GM12891 (cell line): Measurements from ENCODE around the gene MAD1L1.
A peak's percentile ranks its signal among the peaks of the same experiment; 100 is the strongest.

Experiments used
- DNase-seq: peaks from one replicate; pipeline ENCODE4 v3.0.0; 2011; ENCODE audit warnings: low spot score; ENCODE audit not compliant: insufficient read length
- FAIRE-seq: peaks from 2 replicates; lab custom pipeline; 2011; peaks lifted over from hg19 to GRCh38; lab: Jason Lieb, UNC
- PAX5 ChIP-seq: IDR thresholded peaks from 2 replicates; pipeline ENCODE4 v1.6.1; 2011; ENCODE audit warnings: low read length, moderate library complexity, mild to moderate bottlenecking; ENCODE audit not compliant: insufficient read depth, severe bottlenecking
- POLR2A ChIP-seq: IDR thresholded peaks from 2 replicates; pipeline ENCODE4 v1.6.1; 2011; ENCODE audit warnings: low read depth, low read length, control low read depth
- POLR2AphosphoS5 ChIP-seq: IDR thresholded peaks from 2 replicates; pipeline ENCODE4 v1.6.1; 2011; ENCODE audit warnings: low read depth, low read length, control low read depth
- POU2F2 ChIP-seq: IDR thresholded peaks from 2 replicates; pipeline ENCODE4 v1.6.1; 2011; ENCODE audit warnings: low read depth, mild to moderate bottlenecking, control low read depth, low read length, moderate library complexity
- SPI1 ChIP-seq: IDR thresholded peaks from 2 replicates; pipeline ENCODE4 v1.6.1; 2011; ENCODE audit warnings: low read depth, low read length, control low read depth
- TAF1 ChIP-seq: IDR thresholded peaks from 2 replicates; pipeline ENCODE4 v1.6.1; 2011; ENCODE audit warnings: low read depth, low read length, control low read depth

Gene MAD1L1

GRCh38 chr7:2032030-2032875 lies 200.5 kb downstream of the MAD1L1 start:
- FAIRE-seq: no peak

GRCh38 chr7:2031451-2031845 lies 201.3 kb downstream of the MAD1L1 start:
- TF ChIP-seq POU2F2: no peak
- TF ChIP-seq PAX5: no peak
- no peak for TF ChIP-seq POLR2AphosphoS5
- no peak for TF ChIP-seq SPI1
- no peak for TF ChIP-seq TAF1
- TF ChIP-seq POLR2A: no peak
- FAIRE-seq: peak; percentile 47
- no peak for DNase-seq

More at GRCh38 chr7:2032030-2032875, 200.5 kb downstream of the MAD1L1 start:
- TF ChIP-seq POLR2A (no peak), POLR2AphosphoS5 (no peak), SPI1 (no peak), PAX5 (no peak), POU2F2 (no peak), TAF1 (no peak)
- DNase-seq: no peak

- TF ChIP-seq TAF1: no peak
- TF ChIP-seq POLR2AphosphoS5: no peak
- FAIRE-seq (no peak), DNase-seq (no peak)
These were observed 202.0 kb downstream of the MAD1L1 start for GRCh38 chr7:2030475-2031450.

- DNase-seq (no peak), FAIRE-seq (no peak)
- TF ChIP-seq POLR2A (no peak), TAF1 (no peak), PAX5 (no peak), POU2F2 (no peak), POLR2AphosphoS5 (no peak), SPI1 (no peak)
These were observed 202.8 kb downstream of the MAD1L1 start for GRCh38 chr7:2029936-2030335.

GRCh38 chr7:2029211-2029905 lies 203.4 kb downstream of the MAD1L1 start:
- DNase-seq (no peak), FAIRE-seq (no peak)
- TF ChIP-seq PAX5 (no peak), TAF1 (no peak), POU2F2 (no peak), POLR2A (no peak), POLR2AphosphoS5 (no peak), SPI1 (no peak)

GRCh38 chr7:2028733-2029132 lies 204.0 kb downstream of the MAD1L1 start:
- FAIRE-seq: no peak
- TF ChIP-seq POLR2AphosphoS5 (no peak), SPI1 (no peak), POLR2A (no peak), TAF1 (no peak), POU2F2 (no peak), PAX5 (no peak)

GRCh38 chr7:2025188-2025587 lies 207.6 kb downstream of the MAD1L1 start:
- DNase-seq (no peak), FAIRE-seq (no peak)
- TF ChIP-seq POLR2A (no peak), PAX5 (no peak), POLR2AphosphoS5 (no peak), SPI1 (no peak), POU2F2 (no peak), TAF1 (no peak)

More at GRCh38 chr7:2028733-2029132, 204.0 kb downstream of the MAD1L1 start:
- DNase-seq: no peak

- no peak for TF ChIP-seq PAX5
- TF ChIP-seq POU2F2: no peak
- no peak for TF ChIP-seq SPI1
- TF ChIP-seq POLR2AphosphoS5: no peak
- no peak for TF ChIP-seq TAF1
- TF ChIP-seq POLR2A: no peak
- no peak for FAIRE-seq
- no peak for DNase-seq
These were observed 208.2 kb downstream of the MAD1L1 start for GRCh38 chr7:2024567-2024918.
